Choroid plexus epithelial cell (primary cell): ENCODE results near the gene ALPL.

Experiments used
- DNase-seq: peaks from one replicate; pipeline ENCODE4 v3.0.0-alpha.2; 2010; ENCODE audit warnings: low read depth
- H3K4me3 ChIP-seq: 2 replicates; pipeline ENCODE4 v1.5.1; 2011; ENCODE audit warnings: low read depth, mild to moderate bottlenecking, control low read depth, low read length, moderate library complexity
- TF ChIP-seq, protein P1 (sequence below): conservative IDR thresholded peaks from 2 replicates; pipeline ENCODE4 v1.5.1; 2011; ENCODE audit warnings: low read depth, mild to moderate bottlenecking, control low read depth, inconsistent platforms, low read length, moderate library complexity

The ALPL gene

DNA sequence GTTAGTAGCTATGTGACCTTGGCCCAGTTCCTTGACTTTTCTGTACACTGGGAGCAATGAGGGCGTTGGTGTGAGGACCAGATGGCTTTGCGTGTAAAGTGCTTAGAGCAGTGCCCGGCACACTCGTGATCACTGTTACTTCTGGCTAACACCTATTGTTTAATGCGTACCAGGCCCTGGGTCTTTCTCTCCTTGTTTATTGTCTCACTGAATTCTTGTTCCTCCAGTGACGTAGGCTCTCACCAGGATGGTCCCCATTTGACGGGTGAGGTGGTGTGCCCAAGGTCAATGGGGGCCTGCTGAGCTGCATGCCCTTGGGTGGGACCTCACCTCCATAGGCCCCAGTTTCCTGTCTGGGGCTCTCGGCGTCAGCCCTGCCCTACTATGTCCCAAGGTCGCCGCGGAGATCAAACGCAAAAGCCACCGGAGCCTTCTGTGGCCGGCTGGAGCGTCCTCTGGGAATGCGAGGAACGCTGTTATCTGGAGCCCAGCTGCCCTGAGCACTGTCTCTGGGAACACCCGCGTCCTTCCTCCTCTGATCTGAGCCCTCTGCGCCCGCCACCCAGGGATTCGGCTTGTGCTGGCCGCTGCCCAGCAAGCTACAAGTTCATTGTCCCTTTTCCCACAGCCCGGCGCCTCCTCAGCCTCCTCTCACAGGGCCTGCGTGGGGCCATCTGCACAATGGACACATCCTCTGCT lies 28.9 kb downstream of the ALPL start:
- DNase-seq = peak; percentile 63
- no peak overlapping the region for H3K4me3 ChIP-seq
- TF ChIP-seq, protein P1, sequence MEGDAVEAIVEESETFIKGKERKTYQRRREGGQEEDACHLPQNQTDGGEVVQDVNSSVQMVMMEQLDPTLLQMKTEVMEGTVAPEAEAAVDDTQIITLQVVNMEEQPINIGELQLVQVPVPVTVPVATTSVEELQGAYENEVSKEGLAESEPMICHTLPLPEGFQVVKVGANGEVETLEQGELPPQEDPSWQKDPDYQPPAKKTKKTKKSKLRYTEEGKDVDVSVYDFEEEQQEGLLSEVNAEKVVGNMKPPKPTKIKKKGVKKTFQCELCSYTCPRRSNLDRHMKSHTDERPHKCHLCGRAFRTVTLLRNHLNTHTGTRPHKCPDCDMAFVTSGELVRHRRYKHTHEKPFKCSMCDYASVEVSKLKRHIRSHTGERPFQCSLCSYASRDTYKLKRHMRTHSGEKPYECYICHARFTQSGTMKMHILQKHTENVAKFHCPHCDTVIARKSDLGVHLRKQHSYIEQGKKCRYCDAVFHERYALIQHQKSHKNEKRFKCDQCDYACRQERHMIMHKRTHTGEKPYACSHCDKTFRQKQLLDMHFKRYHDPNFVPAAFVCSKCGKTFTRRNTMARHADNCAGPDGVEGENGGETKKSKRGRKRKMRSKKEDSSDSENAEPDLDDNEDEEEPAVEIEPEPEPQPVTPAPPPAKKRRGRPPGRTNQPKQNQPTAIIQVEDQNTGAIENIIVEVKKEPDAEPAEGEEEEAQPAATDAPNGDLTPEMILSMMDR = no peak

- DNase-seq = peak; percentile 26
- TF ChIP-seq, protein P1 = peak; percentile 55
Observed at GRCh38 chr1:21539933-21540332, 30.7 kb downstream of the ALPL start.

GRCh38 chr1:21541329-21541728 lies 32.1 kb downstream of the ALPL start:
- DNase-seq = no peak
- no peak overlapping the region for H3K4me3 ChIP-seq
- TF ChIP-seq, protein P1 = no peak

More at GRCh38 chr1:21539933-21540332, 30.7 kb downstream of the ALPL start:
- H3K4me3 ChIP-seq = no peak overlapping the region

DNA sequence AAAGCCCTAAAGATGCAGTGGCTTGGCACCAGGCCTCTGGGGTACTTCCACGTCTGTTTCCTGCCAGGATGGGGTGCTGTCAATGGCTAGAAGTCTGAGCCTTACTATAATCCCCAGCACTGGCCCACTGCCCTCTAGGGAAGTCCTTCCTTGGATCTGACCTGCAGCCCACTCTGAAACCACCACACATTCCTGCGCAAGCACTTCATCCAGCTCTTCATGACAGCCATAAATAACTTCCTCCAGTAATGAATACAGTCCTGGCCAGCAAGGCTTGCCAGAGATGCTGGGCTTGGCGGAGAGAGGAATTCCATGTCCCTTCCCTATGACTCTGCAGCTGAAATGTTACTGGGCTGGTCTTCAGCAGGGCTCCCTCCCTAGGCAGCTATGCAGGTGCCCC lies 32.6 kb downstream of the ALPL start:
- TF ChIP-seq, protein P1 = no peak

DNA sequence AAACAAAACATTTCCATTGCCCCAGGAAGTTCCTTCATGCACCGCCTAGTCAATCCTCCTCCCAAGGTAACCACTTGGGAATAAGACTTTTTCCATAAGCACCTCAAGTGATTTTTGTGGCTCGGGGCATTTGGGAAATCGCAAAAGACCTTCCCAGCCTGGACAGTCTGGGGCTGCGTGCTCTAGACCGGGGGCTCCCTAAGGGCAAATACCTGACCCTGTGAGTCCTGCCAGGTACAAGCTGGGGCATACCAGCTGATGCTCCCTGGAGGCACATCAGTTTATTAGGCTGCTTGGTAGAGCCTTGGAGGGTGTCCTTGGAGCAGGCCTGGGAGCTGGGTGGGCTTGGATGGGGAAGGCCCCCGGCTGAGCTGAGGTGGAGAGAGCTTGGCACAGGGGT lies 34.4 kb downstream of the ALPL start:
- no peak for DNase-seq
- TF ChIP-seq, protein P1 = no peak
- H3K4me3 ChIP-seq = no peak overlapping the region

More for the DNA sequence above, 32.6 kb downstream of the ALPL start:
- no peak overlapping the region for H3K4me3 ChIP-seq
- peak; percentile 59 for DNase-seq

- no peak for DNase-seq
- TF ChIP-seq, protein P1 = no peak
Observed at GRCh38 chr1:21544095-21544494, 34.9 kb downstream of the ALPL start.

More at GRCh38 chr1:21544095-21544494, 34.9 kb downstream of the ALPL start:
- H3K4me3 ChIP-seq = no peak overlapping the region
